GM19463 (cell line): Measurements from ENCODE around the gene LYPD3.

Experiments
- ATAC-seq: cut with Tn5 transposase; IDR thresholded peaks from one replicate; pipeline ENCODE4 v1.9.1; 2021; ENCODE audit warnings: mild to moderate bottlenecking, moderate library complexity; ENCODE audit not compliant: unreplicated experiment

The LYPD3 gene

DNA sequence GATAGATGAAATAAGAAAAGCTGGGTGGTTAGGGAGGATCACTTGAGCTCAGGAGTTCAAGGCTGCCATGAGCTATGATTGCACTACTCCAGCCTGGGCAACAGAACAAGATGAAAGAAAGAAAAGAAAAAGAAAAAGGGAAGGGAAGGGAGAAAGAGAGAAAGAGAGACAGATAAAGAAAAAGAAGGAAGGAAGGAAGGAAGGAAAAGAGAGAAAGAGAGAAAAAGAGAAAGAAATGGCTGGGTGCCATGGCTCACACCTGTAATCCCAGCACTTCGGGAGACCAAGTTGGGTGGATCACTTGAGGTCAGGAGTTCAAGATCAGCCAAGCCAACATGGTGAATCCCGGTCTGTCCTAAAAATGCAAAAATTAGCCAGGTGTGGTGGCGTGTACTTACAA is 29.6 kb downstream of the LYPD3 start:
- ATAC-seq: no peak

GRCh38 chr19:43433689-43434088 is 31.7 kb downstream of the LYPD3 start:
- no peak for ATAC-seq

DNA sequence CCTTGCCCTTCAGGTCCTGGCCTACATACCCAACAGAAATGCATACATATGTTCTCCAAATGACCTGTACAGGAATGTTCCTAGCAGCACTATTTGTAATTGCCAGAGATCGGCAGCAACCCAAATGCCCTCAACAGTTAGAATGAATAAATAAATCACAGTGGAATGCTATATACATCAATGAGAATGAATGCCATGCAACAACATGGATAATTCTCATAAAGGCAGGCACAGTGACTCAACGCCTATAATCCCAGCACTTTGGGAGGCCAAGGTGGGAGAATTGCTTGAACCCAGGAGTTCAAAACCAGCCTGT is 32.1 kb downstream of the LYPD3 start:
- ATAC-seq: no peak

DNA sequence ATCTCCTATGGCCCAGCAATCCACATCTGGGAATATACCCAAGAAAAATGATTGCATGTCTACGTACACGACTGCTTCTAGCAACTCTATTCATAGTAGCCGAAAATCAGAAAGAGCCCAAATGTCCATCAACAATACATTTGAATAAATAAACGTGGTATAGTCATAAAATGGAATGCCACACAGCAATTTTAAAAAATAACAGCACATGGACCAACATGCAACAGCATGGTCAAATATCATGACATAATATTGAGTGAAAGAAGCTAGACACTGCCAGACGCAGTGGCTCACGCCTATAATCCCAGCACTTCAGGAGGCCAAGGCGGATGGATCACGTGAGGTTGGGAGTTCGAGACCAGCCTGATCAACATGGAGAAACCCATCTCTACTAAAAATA is 34.4 kb downstream of the LYPD3 start:
- no peak for ATAC-seq

GRCh38 chr19:43430142-43430710 is 35.2 kb downstream of the LYPD3 start:
- no peak for ATAC-seq

GRCh38 chr19:43429395-43429794 is 36.0 kb downstream of the LYPD3 start:
- ATAC-seq: no peak

- no peak for ATAC-seq
These were observed 39.6 kb downstream of the LYPD3 start for GRCh38 chr19:43425567-43426392.

DNA sequence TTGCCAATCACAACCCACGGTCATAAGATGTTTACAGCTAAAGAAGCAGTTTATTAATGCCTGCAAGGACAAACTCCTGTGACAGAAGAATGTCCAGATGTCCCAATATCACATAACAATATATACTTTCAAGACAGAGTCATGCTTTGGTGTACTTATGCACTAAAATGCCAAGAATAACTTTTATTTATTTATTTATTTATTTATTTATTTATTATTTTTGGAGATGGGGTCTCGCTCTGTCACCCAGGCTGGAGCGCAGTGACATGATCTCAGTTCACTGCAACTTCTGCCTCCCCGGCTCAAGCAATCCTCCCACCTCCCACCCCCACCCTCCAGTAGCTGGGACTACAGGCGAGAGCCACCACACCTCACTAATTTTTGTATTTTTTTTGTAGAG is 41.6 kb downstream of the LYPD3 start:
- ATAC-seq: no peak

- no peak for ATAC-seq
These were observed 42.7 kb downstream of the LYPD3 start for GRCh38 chr19:43422689-43423066.

DNA sequence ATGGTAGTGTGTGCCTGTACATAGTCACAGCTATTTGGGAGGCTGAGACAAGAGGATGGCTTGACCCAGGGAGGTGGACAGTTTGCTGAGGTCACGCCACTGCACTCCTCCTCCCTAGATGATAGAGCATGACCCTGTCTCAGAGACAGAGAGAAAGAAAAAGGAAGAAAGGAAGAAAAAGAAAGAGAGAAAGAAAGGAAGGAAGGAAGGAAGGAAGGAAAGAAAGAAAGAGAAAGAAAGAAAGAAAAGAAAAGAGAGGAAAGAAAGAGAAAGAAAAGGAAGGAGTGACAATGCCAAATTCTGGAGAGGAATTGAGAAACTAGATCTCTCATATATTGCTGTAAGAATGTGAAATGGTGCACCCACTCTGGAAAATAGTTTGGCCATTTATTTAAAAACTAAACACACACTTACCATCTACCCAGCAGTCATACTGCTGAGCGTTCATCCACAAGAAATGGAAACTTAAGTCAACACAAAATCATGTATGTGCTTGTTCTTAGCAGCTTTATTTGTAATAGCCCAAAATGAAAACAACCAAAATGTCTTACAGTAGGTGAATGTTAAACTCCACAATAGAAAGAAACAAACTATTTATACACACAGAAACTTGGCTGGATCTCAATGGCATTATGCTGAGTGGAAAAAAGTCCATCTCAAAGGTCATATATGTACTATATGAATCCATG is 43.3 kb downstream of the LYPD3 start:
- ATAC-seq: no peak

GRCh38 chr19:43420954-43421353 is 44.5 kb downstream of the LYPD3 start:
- ATAC-seq: no peak

- ATAC-seq: no peak
These were observed 48.3 kb downstream of the LYPD3 start for GRCh38 chr19:43416951-43417623.

DNA sequence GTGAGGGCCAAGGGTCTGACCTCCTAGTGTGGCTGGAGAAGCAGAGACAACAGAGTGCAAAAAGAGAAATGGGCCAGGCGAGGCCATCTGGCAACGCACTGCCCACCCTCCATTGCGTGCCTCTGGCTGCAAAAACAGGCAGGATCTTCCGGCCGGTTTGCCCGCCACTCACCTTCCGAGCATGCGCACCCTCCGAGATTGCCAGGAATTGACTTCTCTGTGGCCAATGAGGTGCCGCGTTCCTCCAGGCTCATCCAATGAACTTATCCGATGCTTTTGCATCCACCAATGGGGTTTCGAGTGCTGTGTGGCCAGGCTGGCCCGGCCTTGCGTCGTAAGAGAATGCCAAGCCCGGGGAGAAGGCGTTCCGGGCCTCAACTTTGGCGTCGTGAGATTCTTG is 50.9 kb downstream of the LYPD3 start, which contains the start of gene TEX101:
TSS of gene TEX101 (plus strand) at position 337 of the 400 bp plus-strand sequence. CDS start 1,030 bp downstream, outside the sequence.
- no peak for ATAC-seq

- ATAC-seq: no peak
These were observed 53.0 kb downstream of the LYPD3 start for GRCh38 chr19:43412441-43412840.
